ENCODE data around the gene SOX6.

The SOX6 gene

GRCh38 chr11:15920856-15921629 is 435.3 kb downstream of the SOX6 start:
- DNase-seq, result no peak

- DNase-seq, result no peak
These were observed 437.7 kb downstream of the SOX6 start for GRCh38 chr11:15918674-15919073.

GRCh38 chr11:15918212-15918611 is 438.1 kb downstream of the SOX6 start:
- no peak for DNase-seq

Measured in activated T-cell treated with anti-CD3 and anti-CD28 coated beads, Interleukin-2, amount 50 U/mL, for 48 hours (primary cell).